HepG2 (cell line): ENCODE results near the gene TADA1. TPM values are rescaled to one million over a fixed set of nuclear protein-coding genes. Genes with fewer than 3 reads are reported as not detected.

Source experiments
- BORCS8-MEF2B ChIP-seq: sonication (generic); formaldehyde crosslinking; IDR thresholded peaks from 2 replicates; pipeline ENCODE4 v1.8.0; 2022; ENCODE audit warnings: mild to moderate bottlenecking, missing genetic modification reagents
- CCAR2 ChIP-seq: fragments of 200-400 bp; formaldehyde crosslinking; optimal IDR thresholded peaks from 2 replicates; pipeline ENCODE3; 2018; ENCODE audit warnings: low read depth, mild to moderate bottlenecking, low read length, moderate library complexity
- GLI4 ChIP-seq: sonication (generic); formaldehyde crosslinking; IDR thresholded peaks from 2 replicates; pipeline ENCODE4 v1.5.1; 2020; ENCODE audit warnings: missing genetic modification reagents, mild to moderate bottlenecking, moderate library complexity, borderline replicate concordance
- KAT2B ChIP-seq: fragments of 150-350 bp; IDR thresholded peaks from 2 replicates; pipeline ENCODE4 v1.6.1; 2014; ENCODE audit warnings: low read depth, low read length, borderline replicate concordance
- NR2F1 ChIP-seq, 2 experiments: fragments of 450-650 bp in 1 of 2; formaldehyde crosslinking in 1 of 2; IDR thresholded peaks; 2 replicates each; pipeline versions ENCODE4 v1.5.0 to v1.6.1; 2016 to 2020; ENCODE audit warnings: mild to moderate bottlenecking in 1 of 2, missing compliant biosample characterization in 1 of 2, missing genetic modification reagents in 1 of 2, moderate library complexity in 1 of 2
- PHF5A ChIP-seq: IDR thresholded peaks from one replicate; pipeline ENCODE4 v1.6.1; 2018; ENCODE audit warnings: low read depth, missing genetic modification reagents; ENCODE audit not compliant: unreplicated experiment
- PRDM10 ChIP-seq: sonication (generic); formaldehyde crosslinking; IDR thresholded peaks from 2 replicates; pipeline ENCODE4 v1.4.0; 2020; ENCODE audit warnings: low read depth, missing genetic modification reagents
- ZNF101 ChIP-seq: sonication (generic); formaldehyde crosslinking; IDR thresholded peaks from 2 replicates; pipeline ENCODE4 v1.4.0; 2020; ENCODE audit warnings: mild to moderate bottlenecking, low read depth, missing genetic modification reagents, borderline replicate concordance
- ZNF232 ChIP-seq: sonication (generic); formaldehyde crosslinking; IDR thresholded peaks from 2 replicates; pipeline ENCODE4 v1.4.0; 2020; ENCODE audit warnings: missing genetic modification reagents, borderline replicate concordance
- ZNF441 ChIP-seq: sonication (generic); formaldehyde crosslinking; IDR thresholded peaks from 2 replicates; pipeline ENCODE4 v1.7.0; 2021; ENCODE audit warnings: missing genetic modification reagents, borderline replicate concordance
- ZNF816 ChIP-seq: sonication (generic); formaldehyde crosslinking; IDR thresholded peaks from 2 replicates; pipeline ENCODE4 v1.8.0; 2022; ENCODE audit warnings: missing genetic modification reagents, mild to moderate bottlenecking, borderline replicate concordance
- polyA plus RNA-seq, 8 experiments: library from polyadenylated mRNA; depleted of rRNA in 3 of 8; stranded (reverse) in 7 of 8; unstranded in 1 of 8; fragments of >200 nt; fragmentation: Illumina TruSeq in 4 of 8; extraction: Trizol in 4 of 8; gene quantifications; 2 replicates each; pipeline versions ENCODE4 v1.2.1 to v1.2.3, GENCODE V29; 2011 to 2016; ENCODE audit warnings: low read depth in 4 of 8, missing spikeins in 1 of 8, mixed read lengths in 1 of 8; ENCODE audit not compliant: insufficient read depth in 1 of 8
- total RNA-seq, 5 experiments: library from RNA; depleted of rRNA; stranded (reverse); fragments of >200 nt; fragmentation: Illumina TruSeq; extraction: Trizol; gene quantifications; 2 replicates each; pipeline ENCODE4 v1.2.3, GENCODE V29; 2016; ENCODE audit warnings: low read depth in 1 of 5
- TF ChIP-seq, protein P1 (sequence below): IDR thresholded peaks from 2 replicates; pipeline ENCODE4 v1.6.1; 2016; ENCODE audit warnings: missing compliant biosample characterization, missing genetic modification reagents, borderline replicate concordance
- TF ChIP-seq, protein P2 (sequence below): sonication (generic); formaldehyde crosslinking; IDR thresholded peaks from 2 replicates; pipeline ENCODE4 v1.4.0; 2020; ENCODE audit warnings: missing genetic modification reagents
- TF ChIP-seq, protein P3 (sequence below): sonication (generic); formaldehyde crosslinking; IDR thresholded peaks from 2 replicates; pipeline ENCODE4 v1.5.1; 2020; ENCODE audit warnings: missing genetic modification reagents, mild to moderate bottlenecking, borderline replicate concordance

TADA1 gene
- total and polyA plus RNA-seq, 2 of the 13 experiments (the other 11 are each of a cell fraction or from before 2014, with no cell fraction given), result 28.3 to 29.1 TPM

- TF ChIP-seq PRDM10, result no peak; the same call in 1 of the 2 replicates
- TF ChIP-seq KAT2B, result no peak
- TF ChIP-seq ZNF816 (CRISPR knock-in tag), result 0 out of 2 replicates have a peak, but pooled peaks have one; percentile 41
- TF ChIP-seq, protein P1, sequence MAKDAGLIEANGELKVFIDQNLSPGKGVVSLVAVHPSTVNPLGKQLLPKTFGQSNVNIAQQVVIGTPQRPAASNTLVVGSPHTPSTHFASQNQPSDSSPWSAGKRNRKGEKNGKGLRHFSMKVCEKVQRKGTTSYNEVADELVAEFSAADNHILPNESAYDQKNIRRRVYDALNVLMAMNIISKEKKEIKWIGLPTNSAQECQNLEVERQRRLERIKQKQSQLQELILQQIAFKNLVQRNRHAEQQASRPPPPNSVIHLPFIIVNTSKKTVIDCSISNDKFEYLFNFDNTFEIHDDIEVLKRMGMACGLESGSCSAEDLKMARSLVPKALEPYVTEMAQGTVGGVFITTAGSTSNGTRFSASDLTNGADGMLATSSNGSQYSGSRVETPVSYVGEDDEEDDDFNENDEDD, result peak; percentile 95
- no peak for TF ChIP-seq BORCS8-MEF2B (CRISPR knock-in tag)
- TF ChIP-seq, protein P2, sequence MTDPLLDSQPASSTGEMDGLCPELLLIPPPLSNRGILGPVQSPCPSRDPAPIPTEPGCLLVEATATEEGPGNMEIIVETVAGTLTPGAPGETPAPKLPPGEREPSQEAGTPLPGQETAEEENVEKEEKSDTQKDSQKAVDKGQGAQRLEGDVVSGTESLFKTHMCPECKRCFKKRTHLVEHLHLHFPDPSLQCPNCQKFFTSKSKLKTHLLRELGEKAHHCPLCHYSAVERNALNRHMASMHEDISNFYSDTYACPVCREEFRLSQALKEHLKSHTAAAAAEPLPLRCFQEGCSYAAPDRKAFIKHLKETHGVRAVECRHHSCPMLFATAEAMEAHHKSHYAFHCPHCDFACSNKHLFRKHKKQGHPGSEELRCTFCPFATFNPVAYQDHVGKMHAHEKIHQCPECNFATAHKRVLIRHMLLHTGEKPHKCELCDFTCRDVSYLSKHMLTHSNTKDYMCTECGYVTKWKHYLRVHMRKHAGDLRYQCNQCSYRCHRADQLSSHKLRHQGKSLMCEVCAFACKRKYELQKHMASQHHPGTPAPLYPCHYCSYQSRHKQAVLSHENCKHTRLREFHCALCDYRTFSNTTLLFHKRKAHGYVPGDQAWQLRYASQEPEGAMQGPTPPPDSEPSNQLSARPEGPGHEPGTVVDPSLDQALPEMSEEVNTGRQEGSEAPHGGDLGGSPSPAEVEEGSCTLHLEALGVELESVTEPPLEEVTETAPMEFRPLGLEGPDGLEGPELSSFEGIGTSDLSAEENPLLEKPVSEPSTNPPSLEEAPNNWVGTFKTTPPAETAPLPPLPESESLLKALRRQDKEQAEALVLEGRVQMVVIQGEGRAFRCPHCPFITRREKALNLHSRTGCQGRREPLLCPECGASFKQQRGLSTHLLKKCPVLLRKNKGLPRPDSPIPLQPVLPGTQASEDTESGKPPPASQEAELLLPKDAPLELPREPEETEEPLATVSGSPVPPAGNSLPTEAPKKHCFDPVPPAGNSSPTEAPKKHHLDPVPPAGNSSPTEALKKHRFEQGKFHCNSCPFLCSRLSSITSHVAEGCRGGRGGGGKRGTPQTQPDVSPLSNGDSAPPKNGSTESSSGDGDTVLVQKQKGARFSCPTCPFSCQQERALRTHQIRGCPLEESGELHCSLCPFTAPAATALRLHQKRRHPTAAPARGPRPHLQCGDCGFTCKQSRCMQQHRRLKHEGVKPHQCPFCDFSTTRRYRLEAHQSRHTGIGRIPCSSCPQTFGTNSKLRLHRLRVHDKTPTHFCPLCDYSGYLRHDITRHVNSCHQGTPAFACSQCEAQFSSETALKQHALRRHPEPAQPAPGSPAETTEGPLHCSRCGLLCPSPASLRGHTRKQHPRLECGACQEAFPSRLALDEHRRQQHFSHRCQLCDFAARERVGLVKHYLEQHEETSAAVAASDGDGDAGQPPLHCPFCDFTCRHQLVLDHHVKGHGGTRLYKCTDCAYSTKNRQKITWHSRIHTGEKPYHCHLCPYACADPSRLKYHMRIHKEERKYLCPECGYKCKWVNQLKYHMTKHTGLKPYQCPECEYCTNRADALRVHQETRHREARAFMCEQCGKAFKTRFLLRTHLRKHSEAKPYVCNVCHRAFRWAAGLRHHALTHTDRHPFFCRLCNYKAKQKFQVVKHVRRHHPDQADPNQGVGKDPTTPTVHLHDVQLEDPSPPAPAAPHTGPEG (CRISPR knock-in tag), result peak; percentile 100
- peak; percentile 45 for TF ChIP-seq PHF5A (CRISPR knock-in tag)
- TF ChIP-seq NR2F1 (CRISPR knock-in tag; IDR thresholded peaks at IDR 0.05), result 0 out of 4 replicates have a peak, but pooled peaks of 1 of the 2 experiments have one; percentile 27
- TF ChIP-seq ZNF232, result peak; percentile 60; the same call in 1 of the 2 replicates
- no peak for TF ChIP-seq ZNF101 (CRISPR knock-in tag)
- peak; percentile 15; the same call in 1 of the 2 replicates for TF ChIP-seq ZNF441 (CRISPR knock-in tag)
- peak; percentile 69; the same call in 1 of the 2 replicates for TF ChIP-seq GLI4 (CRISPR knock-in tag)
- TF ChIP-seq CCAR2, result no peak
- TF ChIP-seq, protein P3, sequence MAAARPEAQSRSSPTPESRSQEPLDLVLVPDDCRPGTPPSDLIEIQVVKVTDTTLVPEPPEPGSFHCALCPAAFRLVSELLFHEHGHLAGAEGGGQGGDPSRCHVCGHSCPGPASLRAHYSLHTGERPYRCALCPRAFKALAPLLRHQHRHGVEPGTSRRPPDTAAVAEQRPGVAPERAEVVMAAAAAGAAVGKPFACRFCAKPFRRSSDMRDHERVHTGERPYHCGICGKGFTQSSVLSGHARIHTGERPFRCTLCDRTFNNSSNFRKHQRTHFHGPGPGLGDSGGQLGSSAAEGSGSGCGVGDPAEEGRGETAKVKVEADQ (CRISPR knock-in tag), result peak; percentile 80; the same call in 1 of the 2 replicates
Observed at GRCh38 chr1:166875734-166876539, at the start of gene TADA1 (continued).
